T-helper 1 cell treated with Interleukin-12 subunit alpha and Interleukin-12 subunit beta and Interleukin-4 antibody, amounts not matched to agents 30 ng/mL and 1 ng/mL, for 36 hours (primary cell): Measurements from ENCODE around the gene CTCF. TPM values are rescaled to one million over a fixed set of nuclear protein-coding genes. Genes with fewer than 3 reads are reported as not detected.

ENCODE experiments used
- intact Hi-C: fragments of 100-400 bp; cut with micrococcal nuclease; formaldehyde crosslinking; loops from one replicate; pipeline ENCODE4 v1.15.1; 2024
- total RNA-seq: library from RNA; stranded (reverse); gene quantifications from 2 replicates; pipeline ENCODE4 v1.2.3, GENCODE V29; 2022

The CTCF gene
- total RNA-seq, 1 donor from 2014 or later, result 75.3 TPM

DNA sequence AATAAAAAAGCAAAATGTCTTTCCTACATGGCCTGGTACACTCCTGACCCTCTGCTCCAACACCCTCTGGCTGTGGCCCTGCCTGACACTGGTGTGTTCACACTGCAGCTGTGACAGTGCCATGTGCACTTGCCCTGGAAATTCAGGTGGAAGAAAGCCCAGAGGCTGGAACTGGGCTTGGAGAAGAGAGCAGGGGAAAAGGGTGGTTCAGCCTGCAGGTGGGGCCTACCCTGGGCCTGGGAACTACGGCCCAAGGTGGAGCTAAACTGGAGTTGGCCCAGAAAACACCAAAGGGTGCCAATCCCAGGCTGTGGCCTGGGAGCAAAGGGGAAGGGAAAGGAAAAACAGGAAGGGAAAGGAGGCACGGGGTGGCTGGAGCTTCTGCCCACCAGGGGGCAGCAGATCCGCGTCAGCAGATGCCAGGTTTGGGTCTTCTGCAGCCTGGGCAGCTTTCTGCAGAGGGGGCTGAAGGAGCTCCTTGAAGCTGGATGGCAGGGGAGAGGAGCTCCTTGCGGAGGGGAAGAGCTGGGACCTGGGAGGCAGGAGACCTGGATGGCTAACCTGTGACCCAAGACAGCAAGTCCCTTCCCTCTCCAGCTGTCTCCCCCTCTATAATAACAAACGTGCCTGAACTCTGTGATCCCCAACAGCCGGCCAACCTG, 15.4 kb upstream of the CTCF start:
- intact Hi-C loops, result loop anchor here (1.0 to 2.0 kb wide), 6 partner anchors 8 to 121 kb away; partner anchors contain the start of genes ATP6V0D1, CARMIL2 and CTCF

DNA sequence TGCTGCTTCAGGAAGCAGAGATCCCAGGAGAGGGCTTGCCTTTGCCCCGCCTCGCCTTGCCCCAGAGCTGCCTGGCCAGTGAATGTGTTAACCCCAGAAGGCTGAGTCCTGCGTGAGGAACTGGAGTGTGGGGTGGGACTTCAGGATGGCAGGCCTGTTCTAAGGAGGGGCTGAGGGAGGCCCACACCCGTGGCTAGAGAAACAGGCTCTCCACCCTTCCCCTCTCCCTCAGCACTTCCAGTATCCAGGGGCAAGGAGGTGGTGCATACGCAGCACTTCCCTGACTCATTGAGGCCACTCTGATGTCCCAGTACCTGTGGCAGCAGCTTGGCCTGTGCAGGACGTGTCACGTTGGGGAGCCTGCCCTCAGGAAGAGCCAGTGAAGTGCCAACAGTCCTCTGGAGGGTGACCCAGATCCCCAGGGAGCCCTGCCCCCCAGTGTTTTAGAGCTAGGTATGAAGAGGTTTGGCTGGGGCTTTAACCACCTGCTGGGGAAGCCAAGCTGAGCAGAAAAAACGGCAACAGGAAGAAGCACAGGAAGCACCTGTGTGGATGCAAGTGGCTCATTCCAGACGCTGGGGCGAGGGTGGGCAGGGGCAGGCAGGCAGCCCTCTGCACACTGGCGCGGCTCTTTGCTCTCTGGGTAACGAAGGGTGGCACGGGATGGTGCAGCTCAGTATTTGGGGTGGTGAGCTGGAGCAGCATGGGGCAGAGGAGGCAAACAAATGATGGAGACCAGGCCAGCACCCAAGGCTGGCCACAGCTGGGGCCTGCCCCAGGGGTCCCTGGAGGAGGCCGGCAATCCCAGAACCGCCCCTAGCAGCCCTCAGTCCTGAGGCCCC, 14.7 kb upstream of the CTCF start:
- intact Hi-C loops, result loop anchor here (1.0 to 2.0 kb wide), 6 partner anchors 8 to 121 kb away; partner anchors contain the start of genes ATP6V0D1, CARMIL2 and CTCF

DNA sequence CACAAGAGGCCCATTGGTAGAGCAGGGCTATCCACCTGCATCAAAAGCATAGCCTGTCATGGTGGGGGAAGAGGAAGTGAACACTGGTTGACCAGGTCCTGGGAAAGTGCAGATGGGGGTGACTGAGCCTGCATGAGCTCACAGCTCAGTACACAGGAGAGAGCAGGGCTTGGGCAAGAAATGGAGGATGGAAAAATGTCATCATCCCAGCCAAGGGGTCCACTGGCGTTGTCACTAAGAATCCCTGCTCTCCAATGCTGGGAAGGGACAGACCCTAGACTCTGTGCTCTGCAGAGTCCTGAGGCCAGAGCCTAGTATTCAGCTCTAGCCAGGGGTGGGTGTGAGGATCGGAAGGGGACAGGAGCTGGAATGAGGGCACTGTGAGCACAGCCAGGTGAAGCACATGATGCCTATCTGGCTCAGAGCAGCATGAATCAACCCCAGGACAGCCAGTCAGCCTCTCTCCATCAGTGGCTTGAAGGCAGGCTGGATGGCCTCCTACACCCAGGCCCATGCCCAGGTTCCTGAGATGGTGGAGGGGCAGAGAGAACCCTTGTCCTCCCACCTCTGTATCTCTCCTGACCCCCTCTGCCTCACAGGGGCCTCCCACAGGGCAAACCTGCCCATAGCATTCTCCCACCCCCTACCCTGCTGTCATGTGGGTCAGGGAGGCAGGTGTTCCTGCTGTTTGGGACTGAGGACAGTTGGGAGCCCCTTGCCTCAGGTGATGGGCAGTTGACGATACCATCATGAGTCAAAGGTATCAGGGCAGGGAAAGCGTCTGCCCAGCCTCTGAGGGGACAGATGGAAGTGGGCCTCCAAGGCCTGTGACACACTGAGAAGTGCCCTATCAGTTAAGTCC, 13.8 kb upstream of the CTCF start:
- intact Hi-C loops, result no loop called here

DNA sequence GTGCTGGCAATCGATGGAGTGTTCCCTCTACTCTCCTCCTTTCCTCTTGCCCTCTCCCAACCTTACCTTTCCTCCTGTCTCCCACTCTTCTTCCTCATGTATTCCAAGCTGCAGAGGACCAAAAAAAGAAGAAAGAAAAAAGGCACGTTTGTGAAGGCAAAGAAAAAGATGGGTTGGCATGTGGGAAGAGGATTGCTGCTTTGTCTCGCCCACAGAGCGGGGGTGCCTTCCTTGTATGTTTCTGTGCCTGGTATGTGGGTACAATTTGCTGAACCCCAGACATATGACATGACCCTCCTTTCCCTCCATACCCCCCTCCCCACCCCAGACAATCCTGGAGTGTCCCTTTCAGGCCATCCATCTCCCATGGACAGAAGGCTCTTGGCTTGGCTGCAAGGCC, 13.1 kb upstream of the CTCF start:
- intact Hi-C loops, result no loop called here

DNA sequence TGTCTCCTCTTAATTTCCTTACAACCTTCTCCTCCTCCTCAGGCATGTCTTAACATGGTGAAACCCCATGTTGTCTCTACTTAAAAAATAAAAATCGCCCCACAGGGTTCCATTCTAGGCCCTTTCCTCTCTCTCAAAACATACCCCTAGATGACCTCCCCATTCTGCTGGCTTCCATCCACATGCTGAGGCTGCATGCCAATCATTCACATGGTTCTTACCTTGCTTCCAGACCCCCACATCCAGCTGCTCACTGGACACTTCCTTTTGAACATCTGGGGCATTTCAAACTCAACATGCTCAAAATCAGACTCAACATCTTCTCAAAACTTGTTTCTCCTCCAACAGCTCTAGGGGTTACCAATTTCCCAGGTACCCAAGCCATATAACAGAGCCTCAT, 12.4 kb upstream of the CTCF start:
- intact Hi-C loops, result no loop called here

DNA sequence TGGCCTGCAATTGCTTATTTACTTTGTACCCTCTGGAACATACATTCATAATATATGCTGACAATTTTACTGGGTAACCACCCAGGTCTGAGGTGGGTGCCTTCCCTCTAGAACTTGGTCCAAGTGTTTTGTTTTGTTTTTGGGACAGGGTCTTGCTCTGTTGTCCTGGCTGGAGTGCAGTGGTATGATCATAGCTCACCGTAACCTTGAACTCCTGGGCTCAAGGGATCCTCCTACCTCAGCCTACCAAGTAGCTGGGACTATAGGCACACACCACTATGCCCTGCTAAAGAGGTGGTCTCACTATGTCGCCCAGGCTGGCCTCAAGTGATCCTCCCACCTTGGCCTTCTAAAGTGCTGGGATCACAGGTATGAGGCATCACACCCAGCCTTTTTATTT, 11.2 kb upstream of the CTCF start:
- intact Hi-C loops, result no loop called here

DNA sequence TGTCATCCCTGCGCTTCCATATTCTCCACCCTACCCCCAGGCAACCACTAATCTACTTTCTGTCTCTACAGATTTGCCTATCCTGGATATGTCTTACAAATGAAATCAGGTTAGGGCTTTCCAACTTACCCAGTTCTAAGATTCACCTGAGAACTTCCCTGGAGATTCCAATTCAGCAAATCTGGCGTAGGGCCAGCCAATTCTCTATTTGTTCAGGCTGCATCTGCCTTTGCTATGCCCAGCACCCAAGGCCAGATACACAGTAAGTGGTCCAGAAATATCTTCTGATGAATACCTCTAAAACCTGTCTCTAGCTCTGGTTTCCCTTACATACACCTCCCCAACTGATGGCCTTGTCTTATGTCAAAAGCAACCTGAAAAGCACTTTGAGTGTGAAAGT, 10.4 kb upstream of the CTCF start:
- intact Hi-C loops, result no loop called here

DNA sequence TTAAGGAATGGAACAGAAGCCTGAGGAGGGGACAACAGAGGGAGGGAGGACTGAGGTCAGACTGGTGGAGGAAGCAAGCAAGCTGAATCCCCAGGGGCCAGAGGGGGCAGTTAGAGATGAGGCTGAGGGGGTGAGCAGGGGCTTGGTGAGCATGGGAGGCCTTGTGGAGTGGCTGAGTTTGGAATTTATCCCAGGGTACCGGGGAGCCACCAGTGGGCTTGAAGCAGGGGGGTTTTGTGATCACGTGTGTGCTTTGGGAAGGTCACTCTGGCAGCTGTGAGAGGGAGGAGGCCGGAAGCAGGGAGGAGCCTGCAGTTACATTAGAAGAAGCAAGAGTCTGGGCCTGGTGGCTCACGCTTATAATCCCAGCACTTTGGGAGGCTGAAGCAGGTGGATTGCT, 9.8 kb upstream of the CTCF start:
- intact Hi-C loops, result no loop called here

DNA sequence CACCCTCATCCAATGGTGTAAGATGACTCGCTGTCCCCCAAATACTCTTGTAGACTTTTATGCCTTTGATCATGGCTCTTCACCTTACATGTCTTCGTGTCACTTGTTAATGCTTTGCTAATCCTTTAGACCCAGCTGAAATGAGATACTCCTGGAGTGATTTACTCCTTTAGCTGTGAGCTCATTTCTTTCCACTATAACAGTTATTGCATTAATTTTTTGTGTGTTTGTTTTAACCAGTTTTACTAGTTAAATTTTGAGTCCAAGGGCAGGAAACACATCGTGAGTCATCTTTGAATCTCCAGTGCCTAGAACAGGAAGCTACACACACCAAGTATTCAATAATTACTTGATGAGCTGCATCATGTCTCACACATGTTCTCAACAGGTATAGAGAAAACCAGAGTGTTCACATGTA, 6.5 kb upstream of the CTCF start:
- intact Hi-C loops, result loop anchor here (1.0 kb wide), 1 partner anchor 9 kb away; no protein-coding TSS in a partner anchor

DNA sequence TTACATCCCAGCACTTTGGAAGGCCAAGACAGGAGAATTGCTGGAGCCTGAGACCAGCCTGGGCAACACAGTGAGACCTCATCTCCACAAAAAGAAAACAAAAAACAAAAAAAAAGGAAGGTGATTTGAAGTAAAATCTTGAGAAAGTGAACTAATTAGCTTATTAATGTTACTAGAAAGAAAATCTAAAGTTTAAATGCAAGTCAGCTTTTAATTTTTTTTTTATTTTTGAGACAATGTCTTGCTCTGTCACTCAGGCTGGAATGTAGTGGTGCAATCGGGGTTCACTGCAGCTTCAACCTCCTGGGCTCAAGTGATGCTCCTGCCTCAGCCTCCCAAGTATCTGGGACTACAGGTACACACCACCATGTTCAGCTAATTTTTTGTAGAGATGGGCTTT, 3.5 kb upstream of the CTCF start:
- intact Hi-C loops, result no loop called here

DNA sequence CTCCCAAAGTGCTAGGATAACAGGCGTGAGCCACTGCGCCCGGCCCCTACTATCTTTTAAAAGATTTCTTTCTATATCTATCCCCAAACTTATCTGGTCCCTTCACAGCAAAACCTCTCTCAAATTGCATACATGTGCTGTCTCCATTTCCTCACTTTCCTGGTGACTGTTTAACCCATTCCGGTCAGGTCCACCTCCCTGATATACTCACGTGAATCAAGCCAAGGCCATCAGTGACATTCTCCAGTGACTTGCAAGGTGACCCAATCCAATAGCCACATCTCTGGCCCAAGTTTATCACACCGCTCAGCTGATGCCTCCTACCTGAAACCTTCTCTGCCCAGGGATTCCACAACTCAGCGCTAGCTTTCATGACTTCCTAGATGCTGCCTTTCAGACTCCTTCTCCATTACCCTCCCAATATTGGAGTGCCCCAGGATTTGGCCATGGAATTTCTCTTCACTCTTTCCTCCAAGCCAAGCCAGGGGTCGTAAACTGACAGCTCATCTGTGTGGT, 1.4 kb upstream of the CTCF start:
- intact Hi-C loops, result no loop called here

DNA sequence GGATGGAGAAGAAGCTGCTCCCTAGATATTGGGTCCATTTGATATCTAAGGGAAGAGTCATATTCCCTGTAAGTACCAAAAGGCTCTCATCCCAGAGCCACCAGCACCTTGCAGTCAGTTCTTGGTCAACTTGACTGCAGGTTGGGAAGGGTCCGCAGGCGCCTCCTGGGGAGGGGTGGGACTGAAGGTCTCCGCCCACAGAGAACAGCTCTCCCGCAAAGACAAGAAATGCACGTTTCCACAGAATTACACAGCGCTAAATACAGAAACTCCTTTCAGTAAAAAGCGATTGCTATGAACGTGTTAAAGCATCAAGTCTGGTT, 864 bp upstream of the CTCF start:
- intact Hi-C loops, result no loop called here

DNA sequence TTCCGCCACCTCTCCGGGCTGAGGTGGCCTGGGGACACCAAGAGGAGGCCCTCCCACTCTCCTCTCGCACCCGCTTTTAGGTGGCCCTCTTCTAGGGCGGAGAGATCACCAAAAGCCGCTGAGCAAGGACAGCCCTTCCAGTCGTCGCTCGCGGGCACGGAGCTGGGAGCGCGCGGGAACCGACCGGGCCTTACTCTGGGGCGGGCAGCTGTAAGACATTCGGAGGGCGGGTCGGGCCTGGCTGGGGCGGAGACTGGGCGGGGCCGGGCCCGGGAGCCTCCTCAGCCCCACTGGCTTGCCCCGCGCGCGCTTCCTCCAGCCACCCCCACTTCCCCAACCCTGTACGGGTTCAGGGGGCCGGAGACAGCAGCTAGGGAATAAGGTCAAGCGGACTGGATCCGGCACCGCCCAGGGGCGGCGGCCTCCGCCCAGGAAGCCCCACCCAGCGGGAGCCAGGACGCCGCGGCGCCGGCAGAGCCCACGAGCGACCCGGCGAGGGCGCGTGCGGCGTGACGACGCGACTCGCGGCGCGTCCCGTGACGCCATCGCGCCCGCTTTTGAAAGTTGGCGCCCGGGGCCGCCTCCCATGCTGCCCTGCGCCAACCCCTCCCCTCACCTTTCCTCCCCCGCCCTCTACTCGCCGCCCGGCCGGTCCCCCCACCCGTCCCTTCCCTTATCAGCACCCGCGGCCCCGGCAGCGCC, 351 bp upstream of the CTCF start:
- intact Hi-C loops, result loop anchor here (1.0 to 2.0 kb wide), 20 partner anchors 15 to 749 kb away; partner anchors contain the start of genes ACD, ATP6V0D1, C16orf86 and CARMIL2

DNA sequence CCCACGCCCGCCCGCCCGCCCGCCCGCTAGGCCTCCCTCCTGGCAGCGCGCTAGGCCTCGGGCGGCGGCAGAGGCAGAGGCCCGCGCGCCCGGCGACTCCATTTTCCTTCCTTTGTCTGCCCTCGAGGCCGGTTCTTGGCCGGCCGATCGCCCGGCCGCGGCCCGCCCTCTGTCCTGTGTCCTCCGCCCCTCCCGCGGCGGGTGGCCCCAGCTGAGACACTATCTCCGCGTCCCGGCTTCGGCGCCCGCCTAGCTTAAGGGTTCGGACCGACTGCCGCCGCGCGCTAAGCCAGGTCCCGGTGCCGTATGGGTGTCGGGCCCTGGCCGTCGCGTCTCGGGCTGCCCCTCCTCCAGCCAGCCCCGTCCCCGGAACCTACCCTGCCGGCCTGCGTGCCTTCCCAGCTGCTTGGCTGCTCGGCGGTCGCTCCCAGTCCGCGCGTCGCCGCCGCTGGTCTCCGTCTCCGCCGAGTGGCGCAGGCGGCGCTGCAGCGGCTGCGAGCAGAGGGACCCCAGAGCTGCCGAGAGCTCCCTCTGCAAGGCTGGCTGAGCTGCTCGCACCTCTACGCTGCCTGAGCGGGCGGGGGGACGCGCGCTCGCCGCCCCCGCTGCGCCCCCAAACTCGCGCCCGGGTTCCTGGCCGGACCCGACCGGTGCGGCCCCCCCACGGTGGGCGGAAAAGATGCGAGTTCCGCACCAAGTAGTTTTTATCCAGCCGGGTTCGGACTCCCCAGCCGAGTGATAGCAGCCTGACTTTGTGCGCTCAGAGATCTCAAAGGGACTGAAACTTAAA, 787 bp downstream of the CTCF start:
- intact Hi-C loops, result loop anchor here (1.0 to 2.0 kb wide), 20 partner anchors 16 to 748 kb away; partner anchors contain the start of genes ACD, ATP6V0D1, C16orf86 and CARMIL2

DNA sequence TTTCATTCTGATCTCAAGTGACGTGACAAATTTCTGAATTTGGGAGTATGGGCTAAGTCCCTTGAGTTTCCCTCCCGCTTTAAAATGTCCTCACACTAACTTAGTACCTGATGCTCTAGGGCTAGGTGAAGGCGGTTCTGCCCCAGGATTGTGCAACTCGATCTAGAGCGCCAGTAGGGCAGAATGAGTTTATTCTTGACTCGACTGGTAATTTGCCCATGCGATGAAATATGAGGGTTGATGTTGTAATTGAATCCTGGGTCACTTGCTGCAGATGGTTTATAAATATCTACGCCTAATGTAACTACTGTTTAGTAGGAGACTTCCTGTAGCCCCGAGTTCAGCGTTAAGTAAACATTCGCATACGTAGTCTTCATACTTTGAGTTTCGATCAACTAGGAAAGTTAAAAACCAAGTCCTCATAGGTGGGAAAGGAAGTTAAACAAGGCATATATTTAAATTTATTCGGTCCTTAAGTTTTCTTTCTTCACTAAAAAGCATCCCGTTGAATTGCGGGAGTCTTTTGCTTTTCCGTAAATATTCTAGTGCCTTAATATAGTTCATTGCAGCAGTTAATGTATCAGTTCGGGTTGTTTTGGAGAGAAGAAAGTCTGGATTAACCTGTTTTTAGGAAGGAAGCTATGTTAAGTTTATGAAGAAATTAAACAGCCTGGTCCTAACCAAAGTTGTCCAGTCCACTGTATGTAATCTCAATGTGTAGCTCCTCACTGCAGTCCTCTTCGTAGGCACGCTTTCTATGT, 1.6 kb downstream of the CTCF start:
- intact Hi-C loops, result loop anchor here (2.0 kb wide), 1 partner anchor 747 kb away; the partner anchor contains the start of genes PRMT7 and SLC7A6OS

DNA sequence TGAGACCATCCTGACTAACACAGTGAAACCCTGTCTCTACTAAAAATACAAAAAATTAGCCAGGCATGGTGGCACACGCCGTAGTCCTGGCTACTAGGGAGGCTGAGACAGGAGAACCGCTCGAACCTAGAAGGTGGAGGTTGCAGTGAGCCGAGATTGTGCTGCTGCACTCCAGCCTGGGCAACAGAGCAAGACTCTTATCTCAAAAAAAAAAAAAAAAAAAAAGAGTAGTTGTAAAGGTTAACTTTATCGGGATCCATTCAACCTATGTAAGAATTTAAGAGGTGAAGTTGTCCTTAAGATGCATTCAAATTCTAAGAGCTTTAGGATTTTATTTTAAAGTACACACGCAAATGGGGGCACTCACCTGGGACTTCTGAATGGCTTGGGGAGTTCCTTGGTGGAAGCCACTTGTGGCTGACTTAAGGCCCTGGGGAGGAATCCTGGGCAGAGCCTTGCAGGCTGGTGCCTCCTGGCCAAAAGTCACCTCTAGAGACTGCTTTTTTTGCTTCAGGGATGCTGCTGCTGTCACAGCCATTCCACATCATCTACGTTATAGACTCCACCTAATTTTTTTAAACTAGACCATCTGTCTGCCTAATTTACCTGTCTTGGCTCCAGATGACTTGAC, 3.3 kb downstream of the CTCF start:
- intact Hi-C loops, result no loop called here

DNA sequence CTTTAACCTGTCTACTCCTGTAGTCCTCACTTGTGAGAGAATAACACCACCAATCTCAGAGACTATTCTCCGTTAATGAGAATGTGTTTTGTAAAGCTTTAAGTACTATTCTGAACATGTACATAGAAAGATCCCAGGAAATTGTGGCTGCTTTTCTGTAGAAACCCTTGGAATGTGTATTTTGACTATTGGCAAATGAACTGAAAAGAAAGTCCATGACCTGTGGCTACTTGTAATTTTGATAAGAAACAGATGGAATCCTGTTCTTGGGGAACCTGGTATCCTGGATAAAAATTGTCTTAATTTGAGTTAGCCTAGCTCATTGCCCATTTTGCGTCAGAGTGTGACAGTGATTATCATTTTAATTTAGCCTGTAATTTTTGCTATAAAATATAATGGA, 9.1 kb downstream of the CTCF start:
- intact Hi-C loops, result no loop called here

DNA sequence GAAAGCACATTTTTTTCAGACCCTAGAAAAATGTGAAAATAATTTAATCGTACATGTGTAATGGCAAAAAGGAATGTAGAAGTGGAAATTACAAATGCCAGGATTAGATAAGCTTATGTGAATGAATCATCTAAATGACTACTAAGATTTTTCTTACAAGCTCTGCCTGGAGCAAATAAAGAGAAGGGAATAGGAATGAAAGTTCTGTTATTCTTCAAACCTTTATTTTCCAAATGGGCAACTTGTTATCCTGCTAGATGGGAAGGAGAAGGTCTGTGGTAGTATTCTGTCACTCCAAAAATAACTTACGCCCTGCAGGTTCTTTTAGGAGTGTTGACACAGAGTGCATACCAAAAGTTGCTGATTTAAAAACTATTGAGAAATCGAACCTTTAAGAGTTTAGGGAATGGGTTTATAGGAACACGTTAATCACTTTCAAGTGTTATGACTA, 9.7 kb downstream of the CTCF start:
- intact Hi-C loops, result no loop called here

DNA sequence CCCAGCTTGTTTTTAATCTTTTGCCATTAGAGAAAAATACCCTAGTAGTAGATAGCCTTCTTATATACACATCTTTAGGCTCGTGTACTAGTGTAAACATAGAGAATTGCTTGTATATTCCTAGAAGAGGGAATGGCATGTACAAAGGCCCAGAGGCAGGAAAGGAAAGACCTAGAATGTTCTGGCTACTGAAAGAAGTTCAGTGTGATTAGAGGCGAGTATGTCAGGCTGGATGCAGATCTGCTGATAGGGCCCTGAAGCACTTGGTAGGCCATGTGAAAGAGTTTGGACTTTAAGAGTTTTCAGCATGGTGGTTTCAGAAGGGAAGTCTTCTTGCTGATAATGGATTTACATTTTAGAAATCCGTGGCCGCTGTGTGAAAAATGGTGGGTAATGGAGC, 17.4 kb downstream of the CTCF start:
- intact Hi-C loops, result no loop called here
